Measurements from ENCODE around the gene SEMA3F.
"Not testable (repeated sequence)": the region's sequence is repeated elsewhere in the genome, so short reads cannot be mapped to it uniquely, and the experiment has no call there.

The SEMA3F gene

DNA sequence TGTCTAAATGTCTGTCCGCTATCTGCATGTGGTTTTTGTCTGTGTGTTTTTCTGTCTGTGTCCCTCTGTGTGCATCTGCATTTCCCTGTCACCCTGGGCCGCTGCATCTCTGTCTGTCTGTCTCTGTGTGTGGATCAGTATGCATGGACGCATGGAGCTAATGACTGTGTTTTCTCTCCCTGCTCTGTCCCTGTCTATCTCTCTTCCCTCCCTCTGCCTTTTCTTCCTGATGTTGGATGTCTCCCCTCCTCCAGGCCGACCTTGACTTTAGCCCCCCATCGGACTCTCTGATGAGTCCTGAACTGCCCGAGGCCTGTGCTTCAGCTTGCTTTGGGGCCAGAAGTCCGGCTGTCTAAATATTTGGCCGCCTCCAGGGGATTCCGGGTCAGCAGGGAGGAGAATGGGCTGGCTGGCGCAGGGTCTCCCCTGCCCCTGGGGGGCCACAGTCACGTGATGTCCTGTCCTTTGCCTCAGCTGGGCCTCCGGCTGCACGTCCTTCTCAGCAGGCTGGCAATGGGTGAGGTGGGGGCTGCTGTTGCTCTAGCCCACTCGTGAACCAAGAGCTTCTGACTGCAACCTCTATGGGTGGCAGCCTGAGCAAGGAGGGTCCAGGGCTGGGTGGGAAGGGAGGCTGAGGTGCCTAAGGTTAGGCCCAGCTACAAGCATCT, 53.7 kb downstream of the SEMA3F start:
- TF ChIP-seq, protein P1, sequence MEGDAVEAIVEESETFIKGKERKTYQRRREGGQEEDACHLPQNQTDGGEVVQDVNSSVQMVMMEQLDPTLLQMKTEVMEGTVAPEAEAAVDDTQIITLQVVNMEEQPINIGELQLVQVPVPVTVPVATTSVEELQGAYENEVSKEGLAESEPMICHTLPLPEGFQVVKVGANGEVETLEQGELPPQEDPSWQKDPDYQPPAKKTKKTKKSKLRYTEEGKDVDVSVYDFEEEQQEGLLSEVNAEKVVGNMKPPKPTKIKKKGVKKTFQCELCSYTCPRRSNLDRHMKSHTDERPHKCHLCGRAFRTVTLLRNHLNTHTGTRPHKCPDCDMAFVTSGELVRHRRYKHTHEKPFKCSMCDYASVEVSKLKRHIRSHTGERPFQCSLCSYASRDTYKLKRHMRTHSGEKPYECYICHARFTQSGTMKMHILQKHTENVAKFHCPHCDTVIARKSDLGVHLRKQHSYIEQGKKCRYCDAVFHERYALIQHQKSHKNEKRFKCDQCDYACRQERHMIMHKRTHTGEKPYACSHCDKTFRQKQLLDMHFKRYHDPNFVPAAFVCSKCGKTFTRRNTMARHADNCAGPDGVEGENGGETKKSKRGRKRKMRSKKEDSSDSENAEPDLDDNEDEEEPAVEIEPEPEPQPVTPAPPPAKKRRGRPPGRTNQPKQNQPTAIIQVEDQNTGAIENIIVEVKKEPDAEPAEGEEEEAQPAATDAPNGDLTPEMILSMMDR (conservative IDR thresholded peaks at IDR 0.05; ENCODE audit: low read length): no peak
- H3K4me3 ChIP-seq (ENCODE audit: low read length): no peak overlapping the region
- DNase-seq (ENCODE audit: low read depth): no peak

DNA sequence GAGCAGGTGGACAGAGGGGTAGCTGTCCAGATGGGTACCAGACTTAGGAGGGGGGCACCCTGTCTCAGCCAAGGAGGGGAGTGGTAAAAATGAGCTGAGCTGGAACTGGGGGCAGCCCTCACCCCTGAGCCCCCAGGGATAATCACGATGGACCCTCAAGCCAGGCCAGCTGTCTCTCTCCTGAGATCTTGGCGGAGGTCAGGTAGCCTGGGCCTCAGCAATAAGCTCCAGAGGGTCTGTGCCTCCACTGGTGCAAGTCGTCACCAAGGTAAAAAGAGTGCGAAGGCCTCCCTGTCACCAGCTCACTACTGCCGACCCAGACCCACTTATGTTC, 55.0 kb downstream of the SEMA3F start:
- DNase-seq (ENCODE audit: low read depth): no peak
- TF ChIP-seq, protein P1 (conservative IDR thresholded peaks at IDR 0.05; ENCODE audit: low read length): no peak
- H3K4me3 ChIP-seq (ENCODE audit: low read length): no peak overlapping the region

DNA sequence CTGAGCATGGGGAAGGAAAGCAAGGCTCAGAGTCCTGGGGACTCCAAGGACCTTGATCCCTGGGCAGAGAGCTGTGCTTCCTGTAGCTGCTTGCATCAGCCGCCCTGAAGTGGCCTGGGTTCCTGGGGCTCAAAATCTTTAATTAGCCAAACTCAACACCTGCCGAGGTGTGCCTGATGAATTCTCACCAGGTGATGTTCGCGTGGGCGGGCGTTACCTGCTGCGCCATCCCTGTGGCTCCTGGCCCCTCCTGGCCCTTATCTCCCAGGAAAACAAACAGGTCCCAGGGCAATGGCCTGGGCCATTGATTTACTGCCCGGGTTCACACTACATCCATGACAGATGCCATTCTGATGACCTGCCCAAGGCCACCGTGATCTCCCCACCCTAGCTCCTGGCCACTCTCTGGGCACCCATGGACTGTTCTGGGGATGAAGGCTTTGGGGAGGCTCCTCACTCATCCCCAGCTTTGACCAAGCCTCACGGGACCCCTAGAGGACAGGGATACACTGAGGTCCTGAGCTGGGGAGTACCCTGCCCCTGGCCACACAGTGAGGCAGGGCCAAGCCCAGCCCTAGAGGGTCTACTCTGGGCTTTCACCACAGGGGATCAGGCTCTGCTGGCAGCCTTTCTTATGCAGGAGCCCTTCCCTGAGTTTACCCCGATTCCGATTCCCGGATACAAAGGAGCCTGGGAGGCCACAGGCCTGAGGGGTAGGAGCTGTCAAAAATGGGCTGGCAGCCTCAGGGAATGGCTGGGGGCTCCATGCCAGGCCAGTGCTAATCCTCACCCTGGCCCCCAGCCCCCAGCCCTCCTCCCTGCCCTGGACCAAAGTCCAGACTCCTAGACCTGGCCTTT, 55.6 kb downstream of the SEMA3F start:
- no peak overlapping the region for H3K4me3 ChIP-seq (ENCODE audit: low read length)
- DNase-seq (ENCODE audit: low read depth): no peak
- TF ChIP-seq, protein P1 (conservative IDR thresholded peaks at IDR 0.05; ENCODE audit: low read length): no peak

DNA sequence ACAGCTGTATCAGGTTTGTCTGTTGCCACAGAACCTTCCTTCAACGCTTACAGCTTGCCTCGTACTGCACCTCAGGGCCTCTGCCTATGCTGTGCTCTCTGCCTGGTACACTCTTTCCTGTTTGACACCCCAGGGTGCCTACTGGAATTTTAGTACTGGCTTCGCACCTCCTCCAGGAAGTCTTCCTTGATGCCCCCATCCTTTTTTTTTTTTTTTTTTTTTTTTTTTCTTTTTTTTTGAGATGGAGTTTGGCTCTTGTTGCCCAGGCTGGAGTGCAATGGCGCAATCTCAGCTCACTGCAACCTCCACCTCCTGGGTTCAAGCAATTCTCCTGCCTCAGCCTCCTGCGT, 56.2 kb downstream of the SEMA3F start:
- not testable (repeated sequence) for H3K4me3 ChIP-seq (ENCODE audit: low read length); DNase-seq (ENCODE audit: low read depth)

DNA sequence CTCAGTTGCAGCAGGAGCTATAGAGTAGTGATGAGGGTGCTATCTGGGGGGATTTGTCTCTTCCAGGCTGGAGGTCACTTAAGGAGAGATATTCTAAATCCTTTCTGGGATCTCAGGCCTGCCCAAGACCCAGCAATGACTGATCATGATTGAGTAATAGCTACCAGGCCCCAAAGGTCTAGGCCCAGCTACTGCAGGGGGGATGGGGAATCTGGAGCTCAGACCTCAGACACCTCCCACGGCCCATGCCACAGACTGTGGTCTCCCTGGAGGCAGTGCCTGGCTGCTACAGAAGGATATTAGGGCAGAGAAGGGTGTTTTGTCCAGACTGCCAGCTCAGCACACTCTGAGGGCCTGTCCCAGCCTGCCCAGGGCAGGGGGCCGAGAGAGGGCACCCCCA, 56.8 kb downstream of the SEMA3F start:
- H3K4me3 ChIP-seq (ENCODE audit: low read length): no peak overlapping the region
- DNase-seq (ENCODE audit: low read depth): peak; percentile 55
- TF ChIP-seq, protein P1 (conservative IDR thresholded peaks at IDR 0.05; ENCODE audit: low read length): no peak

DNA sequence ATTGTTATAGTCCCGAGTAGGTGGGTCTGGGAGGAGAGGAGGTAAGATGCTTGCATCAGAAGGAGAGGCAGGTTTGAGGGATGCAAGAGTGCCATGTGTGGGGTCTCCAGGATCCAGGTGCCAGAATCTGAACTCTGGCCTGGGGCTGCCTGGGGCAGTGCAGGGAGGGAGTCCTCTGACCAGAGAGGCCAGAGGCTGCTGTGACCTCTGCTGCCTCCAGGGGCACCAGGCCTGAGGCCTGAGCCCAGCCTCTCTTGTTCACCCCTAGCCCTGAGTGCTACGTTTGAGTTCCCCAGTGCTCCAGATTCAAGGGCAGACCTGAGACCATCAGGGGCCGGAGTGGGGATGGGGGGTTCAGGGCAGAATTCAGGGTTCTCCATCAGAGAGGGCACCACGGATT, 57.4 kb downstream of the SEMA3F start:
- TF ChIP-seq, protein P1 (conservative IDR thresholded peaks at IDR 0.05; ENCODE audit: low read length): peak; percentile 20
- no peak for DNase-seq (ENCODE audit: low read depth)
- H3K4me3 ChIP-seq (ENCODE audit: low read length): no peak overlapping the region

DNA sequence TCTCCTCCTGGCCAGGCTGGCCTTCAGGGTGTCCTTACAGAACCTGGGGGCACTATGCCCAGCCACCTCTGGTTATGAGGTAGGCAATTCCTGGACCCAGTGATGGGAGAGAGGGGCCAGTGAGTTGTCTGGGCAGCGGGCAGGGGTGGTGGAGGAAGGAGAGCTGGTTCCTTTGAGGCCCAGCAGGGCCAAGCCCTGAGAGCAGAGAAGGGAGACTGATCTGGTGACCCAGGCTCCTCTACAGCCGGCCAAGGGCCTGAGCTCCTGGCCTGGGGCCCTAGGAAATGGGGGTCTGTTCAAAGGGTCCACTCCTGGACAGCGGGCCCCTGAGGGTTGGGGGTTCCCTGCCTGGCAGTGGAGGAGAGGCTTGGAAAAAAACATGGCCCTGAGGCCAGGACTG, 57.8 kb downstream of the SEMA3F start:
- TF ChIP-seq, protein P1 (conservative IDR thresholded peaks at IDR 0.05; ENCODE audit: low read length): no peak
- no peak for DNase-seq (ENCODE audit: low read depth)
- no peak overlapping the region for H3K4me3 ChIP-seq (ENCODE audit: low read length)

Measured in AG10803 (cell line).